Left renal cortex interstitium (tissue), 4 donors: ENCODE data around the gene FARS2. TPM values are rescaled to one million over a fixed set of nuclear protein-coding genes. Genes with fewer than 3 reads are reported as not detected.

Source experiments
- DNase-seq, 4 donors: peaks; one replicate each; pipeline ENCODE4 v3.0.0-alpha.2; 2013; ENCODE audit warnings: low read depth in 4 of 4, low spot score in 2 of 4, missing footprints in 1 of 4
- polyA plus RNA-seq, 4 donors: library from polyadenylated mRNA; unstranded; fragments of 120-200 nt; gene quantifications; one replicate each; pipeline ENCODE4 v1.2.1, GENCODE V29; 2013; ENCODE audit not compliant: insufficient read length in 4 of 4

FARS2 gene
- polyA plus RNA-seq, 4 donors: 20.4 to 23.0 (median 21.8) TPM

DNA sequence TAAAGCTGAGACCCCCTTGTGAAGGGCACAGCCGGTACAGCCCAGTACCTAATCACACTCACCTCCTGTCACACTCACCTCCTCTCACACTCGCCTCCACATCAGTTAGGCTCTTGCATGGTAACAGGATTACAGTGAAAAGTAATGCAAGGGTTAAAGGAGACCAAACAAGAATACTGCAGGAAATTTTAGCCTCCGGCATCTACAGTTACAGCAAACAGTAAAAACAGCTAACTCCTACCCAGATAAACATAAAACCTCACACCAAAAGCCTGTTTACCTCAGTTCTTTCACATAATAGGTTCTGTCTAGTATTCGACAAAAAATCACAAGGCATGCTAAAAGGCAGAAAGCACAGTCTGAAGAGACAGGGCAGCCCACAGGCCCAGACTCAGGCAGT, 55.6 kb downstream of the FARS2 start:
- DNase-seq: no peak

DNA sequence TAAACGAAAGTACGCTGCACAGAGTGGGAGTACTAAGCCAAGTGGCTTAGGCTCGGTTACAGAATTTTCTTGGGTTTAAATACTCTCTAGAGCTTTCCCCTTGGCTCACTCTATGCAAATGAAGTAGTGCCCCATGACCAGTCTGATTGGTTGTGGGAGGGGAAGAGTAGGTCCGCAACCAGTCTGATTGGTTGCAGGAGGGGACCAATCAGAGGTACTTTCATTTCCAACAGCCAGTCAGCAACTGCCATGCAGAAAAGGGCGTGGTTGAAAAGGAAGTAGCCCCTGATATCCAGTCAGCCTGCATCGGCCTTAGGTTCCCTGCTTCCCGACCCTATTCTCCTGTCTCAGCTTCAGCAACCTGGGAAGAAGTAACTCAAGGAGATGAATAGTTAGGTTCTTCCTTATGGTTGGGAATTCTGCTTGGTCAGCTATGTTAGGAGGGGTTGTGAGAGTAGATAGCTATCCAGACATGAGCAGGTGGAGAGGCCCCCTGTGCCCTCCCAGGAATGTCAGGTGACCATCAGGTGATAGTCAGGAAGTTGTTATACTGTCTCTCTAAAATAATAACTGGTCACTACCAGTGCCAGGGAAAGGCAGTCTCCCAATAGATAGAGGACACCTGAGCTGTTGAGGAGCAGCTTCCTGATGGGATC, 57.4 kb downstream of the FARS2 start:
- no peak for DNase-seq

DNA sequence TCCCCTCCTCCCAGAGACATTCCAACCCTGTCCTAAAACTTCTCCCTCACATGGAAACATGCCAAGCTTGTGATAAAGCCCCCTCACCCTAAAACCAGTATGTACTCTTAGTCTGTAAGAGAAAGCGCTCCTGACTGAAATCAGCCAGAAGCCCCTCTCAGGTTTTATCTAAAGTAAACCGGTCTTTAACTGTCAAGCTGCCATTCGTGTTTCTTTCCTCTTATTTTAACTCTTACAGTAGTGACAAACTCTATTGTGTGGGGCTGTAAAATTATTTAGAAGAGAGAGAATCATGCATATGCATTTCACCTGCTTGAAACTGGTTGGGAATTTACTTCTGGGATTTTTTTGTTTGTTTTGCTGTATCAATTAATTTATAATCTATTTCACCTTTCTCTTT, 62.7 kb downstream of the FARS2 start:
- no peak for DNase-seq

DNA sequence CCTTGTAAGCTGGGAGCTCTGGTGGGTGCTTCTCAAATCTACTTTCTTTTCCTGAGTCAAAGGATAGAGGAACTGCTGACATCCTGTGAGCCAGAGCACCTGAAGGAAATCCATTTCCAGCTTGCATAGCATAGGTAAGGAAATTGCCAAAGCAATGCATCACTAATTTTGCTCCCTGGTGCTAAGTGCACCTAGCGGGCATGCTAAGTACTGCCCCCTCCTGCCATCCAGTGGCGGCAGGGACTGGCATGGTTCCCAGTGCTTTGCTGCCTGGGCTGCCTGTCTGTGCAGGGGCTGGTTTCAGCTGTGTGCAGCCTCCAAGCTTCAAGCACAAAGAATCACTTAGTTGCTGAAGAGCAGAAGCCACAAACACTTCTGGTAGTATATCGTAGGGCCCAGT, 63.9 kb downstream of the FARS2 start:
- DNase-seq: no peak

DNA sequence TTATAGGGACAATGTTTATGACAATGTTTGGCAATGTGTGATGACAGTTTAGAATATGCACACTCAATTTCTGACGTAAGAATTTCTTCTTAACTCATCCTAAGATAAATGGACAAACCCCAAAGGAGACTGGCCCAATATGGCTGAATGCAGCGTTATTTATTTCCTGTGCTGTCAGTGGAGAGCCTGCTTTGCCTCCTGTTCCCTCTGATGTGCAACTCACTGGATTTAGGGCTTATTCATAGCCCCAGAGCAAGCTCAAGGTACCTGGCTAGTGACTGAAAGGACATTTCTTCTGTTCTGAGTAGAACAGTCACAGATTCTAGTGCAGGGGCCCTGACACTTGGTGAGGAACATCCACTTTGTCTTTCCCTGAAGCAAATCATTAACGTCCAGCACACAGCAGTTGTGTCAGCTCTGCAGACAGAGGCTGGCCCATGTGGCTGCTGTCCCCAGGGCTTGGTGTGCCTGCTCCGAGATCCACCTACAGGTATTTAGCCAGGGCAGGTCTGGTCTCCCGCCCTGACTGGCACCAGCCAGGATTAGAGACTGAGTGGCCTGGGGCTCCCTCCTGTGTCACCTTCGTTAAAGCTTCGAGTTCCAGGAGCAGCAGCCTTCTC, 64.8 kb downstream of the FARS2 start:
- no peak for DNase-seq

DNA sequence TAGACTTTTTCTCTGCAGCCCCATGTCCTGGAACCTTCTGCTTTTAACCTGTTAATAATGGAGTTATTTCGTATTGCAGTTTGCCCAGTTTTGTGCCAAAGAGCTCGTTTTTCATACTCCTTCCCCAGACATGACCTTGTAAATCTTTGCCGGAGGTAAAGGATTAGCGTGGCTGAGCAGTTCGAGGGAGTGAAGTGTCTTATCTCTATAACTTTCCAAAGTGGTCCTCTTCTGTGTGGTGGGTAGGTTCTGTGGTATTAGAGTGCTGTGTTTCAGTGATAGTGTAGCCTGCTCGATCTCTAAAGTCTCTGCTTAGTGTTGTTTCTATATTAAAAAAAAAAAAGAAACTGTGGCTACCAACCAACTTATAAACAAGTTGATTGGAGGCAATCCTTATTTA, 67.5 kb downstream of the FARS2 start:
- no peak for DNase-seq

DNA sequence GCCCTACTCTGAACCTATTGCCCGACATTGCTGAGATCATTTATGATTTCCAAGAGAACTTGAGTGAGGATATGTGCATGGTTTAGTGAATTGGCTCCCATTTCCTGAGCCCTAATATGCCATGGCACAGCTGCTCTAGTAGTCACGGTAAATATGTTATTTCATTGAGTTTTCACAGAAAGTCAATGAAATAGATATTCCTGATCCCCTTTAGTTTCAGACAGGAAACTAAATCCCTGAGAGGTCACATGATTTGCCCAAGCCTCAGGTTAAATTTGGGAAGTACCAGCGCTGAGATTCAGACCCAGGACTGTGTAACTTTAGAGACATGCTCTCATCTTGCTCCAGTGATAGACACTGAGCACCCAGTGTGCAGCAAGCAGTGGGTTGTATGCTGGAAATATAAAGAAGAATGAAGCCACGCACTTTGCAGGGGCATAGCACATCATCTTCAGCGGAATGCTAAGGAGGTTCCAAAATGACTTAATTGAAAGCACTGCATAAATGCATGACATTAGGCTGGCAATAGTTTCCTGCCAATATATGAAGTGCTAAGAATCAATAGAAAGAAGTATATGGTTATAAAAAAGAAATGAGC, 70.6 kb downstream of the FARS2 start:
- no peak for DNase-seq

DNA sequence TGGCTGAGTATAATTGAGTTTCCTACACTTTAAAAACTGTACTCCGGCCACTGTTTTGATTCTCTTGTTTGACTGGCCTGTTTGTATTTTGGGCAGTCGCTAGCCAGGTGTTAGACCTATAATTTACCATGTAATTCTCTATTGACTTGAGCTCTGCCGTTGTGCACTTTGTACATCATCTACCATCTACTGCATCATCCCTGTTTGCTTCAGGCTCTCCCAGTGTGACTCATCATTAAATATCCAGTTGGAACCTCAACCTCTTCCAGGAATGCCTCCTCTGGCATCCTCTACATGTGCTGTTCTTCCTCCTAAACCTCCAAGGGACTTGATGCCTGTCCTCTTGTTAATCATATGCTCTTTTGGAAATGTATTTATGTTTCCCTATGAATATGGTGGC, 72.3 kb downstream of the FARS2 start:
- DNase-seq: no peak

DNA sequence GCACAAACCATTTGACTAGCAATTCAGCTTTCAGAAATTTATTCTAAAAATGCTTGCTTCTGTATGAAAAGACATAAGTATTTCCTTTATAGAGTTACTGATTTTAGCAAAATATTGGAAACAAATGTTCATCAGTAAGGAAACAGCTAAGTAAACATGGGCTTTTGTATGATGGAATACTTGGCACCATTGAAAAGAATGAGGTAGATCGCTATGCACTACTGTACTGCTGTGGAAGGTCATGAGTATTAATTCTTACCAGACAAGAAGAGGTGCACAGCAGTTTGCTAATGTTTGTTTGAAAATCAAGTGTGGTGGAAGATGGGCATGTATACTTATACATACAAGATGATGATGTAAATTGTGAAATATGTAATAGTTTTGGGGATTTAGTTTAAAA, 73.0 kb downstream of the FARS2 start:
- no peak for DNase-seq

DNA sequence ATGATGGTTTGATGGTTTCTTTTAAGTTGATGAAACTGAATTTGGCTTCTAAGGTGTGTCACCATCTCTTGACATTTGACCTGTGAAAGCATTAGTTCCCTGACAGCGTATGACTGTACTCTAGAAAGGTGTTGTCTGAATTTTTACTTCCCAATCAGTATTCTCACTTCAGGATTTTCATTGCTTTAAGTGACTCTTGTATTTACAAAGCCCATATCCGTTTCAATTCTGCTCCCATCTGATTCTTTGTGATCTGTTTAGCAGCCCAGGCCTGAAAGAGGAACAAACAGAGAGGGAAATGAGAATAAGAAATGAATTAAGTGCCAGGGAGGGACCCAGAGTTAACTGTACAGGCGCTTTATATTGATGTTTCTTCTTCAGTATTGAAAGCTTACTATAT, 73.7 kb downstream of the FARS2 start:
- no peak for DNase-seq

DNA sequence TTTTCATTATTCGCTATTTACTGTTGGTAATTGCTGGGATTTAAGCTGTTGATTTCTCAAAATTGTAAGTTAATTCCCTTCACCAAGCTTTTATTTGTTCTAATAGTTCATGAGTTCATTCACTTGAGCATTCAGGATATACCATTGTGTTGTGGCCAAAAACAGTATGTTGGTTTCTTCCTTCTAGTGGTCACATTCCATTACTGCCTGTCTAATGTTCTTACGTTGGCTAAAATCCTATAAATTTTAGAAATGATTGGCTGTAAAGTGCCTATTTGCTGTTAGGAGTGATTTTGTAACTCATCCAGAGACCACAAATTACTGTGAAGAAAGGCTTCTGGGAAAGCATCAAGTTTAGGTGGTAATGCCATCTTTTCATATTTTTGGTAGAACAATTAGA, 76.3 kb downstream of the FARS2 start:
- DNase-seq: no peak

DNA sequence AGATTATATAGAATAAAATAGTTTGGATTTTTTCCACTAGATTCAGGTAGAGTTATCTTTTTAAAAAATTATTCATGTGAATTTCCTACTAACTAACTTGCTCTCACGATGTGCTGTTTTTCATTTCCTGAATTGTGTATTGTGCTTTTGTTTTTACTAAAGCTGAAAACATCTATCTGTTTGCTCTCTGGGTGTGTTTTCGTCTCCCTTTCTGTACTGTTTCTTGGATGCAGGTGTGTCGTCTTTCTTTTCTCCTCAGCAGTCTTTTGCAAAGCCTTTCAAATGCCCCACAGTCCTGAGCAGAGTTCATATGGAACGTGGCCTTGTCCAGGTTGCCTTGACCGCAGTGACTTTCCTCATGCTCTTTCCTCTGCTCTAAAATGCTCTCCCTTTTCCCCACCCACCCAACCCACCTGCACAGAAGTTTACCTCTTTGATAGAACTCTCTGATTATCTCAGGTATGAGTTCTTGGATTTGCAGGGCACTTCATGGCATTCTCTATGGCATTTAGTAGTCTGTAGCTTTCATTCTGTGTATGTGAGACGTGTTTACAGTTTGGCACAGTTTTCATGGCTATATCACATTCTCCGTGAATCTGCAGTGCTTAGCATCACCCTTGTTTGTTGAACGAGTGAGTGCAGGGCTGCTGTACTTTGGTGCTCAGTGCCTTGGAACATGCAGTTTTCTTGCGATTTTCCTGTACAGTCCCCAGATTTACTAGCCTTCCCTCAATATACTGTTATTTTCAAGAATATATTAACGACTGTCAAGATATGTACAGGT, 77.1 kb downstream of the FARS2 start:
- no peak for DNase-seq

DNA sequence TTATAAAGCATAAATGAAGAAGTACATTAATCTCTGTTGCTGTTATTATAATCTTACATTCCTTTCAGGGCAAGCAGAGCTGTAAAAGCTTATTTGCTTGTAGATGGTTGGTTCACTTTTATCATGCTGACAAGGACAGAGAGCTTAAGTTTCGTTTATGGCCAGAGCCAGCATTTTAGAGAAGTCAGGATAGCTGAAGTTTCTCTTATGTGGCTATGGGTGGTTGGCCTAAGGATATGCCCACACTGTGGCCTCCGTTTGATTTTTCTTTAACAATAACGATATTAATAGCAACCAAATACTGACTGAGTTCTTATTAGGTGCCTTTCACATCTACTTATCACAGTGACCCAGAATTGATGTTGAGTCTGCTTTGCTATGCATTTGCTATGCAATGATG, 78.5 kb downstream of the FARS2 start:
- no peak for DNase-seq

DNA sequence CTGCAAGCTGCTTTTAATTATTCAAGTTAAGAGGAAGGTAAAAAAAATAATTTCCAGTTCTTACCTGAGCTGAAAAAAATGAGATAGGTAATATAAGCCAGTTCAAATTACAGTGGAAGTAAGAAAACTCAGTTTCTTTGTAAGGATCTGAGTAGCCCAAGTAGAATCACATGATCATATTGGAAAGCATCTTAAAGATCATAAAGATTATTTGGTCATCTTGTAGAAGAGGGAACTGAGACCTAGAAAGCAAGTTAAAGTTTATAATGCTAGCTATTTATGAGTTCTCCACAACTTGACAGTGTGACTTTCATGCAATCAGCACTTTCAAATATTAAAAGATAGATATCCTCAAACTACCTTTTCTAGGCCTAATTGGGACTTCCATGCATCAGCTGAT, 80.5 kb downstream of the FARS2 start:
- no peak for DNase-seq

DNA sequence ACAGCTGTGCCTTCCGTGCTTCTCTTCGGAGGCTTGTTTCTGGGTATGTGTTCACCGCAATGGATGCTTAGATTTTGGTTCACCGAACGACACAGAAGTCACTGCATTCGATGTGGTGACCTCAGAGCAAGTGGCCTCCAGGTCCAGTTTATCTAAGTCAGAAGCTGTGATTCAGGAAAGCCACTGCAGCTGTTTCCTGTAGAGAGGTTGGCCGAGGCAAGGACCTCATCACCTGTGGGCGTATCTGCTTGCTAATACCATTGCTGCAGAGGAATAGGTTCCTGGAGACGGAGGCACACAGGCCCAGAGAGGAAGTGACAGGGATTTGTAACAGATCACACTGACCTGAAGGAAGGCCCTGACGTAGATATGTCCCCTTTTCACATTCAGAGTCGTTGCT, 82.7 kb downstream of the FARS2 start:
- DNase-seq: no peak

DNA sequence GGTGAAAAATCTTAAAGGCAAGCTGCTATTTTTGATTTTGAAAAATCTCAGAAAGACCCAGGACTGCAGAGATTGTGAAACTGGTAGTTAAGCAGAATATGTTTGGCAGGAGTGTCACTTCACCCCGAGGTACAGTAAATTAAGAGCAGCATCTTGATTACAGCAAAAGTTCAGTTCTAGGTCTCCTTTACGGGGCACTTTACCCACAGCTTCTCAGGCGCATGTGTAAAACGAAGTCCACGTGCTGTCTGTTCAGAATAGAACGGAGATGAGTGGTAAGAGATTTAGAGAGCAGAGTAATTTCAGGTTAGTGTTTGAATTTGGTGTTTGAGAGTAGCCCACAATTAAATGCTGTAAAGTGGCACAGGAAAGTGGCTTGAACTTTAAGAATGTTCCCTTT, 84.0 kb downstream of the FARS2 start:
- no peak for DNase-seq

DNA sequence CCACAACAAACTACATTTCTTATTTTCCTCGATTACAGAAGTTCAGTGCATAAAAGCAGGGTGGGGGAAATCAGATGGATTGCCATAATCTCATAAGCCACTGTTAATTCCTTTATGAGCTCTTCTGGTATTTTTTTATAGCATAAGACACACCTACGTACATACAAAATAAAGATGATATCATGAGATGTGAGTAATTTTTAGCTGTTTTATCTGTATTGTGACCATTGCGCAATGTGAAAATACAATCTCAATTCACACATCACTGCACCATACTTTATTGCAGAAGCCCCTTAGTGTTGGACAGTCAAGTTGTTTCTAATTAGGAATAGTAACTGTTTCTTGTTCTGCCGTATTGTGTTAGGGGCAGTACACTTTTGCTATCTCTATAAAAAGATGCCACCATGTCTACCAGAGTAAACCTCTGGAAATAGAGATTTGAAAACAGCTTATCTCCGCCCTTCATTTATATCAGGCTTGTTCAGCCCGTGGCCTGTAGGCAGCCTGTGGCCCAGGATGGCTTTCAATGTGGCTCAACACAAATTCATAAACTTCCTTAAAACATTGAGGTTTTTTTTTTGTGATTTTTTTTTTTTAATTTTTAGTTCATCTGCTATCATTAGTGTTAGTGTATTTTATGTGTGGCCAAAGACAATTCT, 90.4 kb downstream of the FARS2 start:
- DNase-seq: no peak

DNA sequence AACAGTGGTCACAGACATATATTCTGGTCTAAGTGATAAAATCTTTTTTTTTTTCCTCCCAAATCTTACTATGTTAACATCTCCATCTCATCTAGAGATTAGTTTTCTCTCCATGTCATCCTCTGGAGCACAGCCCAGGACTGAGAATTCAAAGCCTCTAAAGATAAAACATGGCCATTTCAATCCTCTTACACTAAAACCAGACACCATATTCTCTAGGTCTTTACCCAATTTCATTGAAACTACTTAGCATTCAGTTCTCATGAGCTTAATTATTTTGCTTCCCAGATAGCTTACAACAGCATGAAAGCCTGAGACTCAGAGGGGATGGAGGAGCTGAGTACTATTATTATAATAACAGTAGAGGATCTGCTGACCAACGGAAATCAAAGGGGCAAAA, 92.7 kb downstream of the FARS2 start:
- no peak for DNase-seq

DNA sequence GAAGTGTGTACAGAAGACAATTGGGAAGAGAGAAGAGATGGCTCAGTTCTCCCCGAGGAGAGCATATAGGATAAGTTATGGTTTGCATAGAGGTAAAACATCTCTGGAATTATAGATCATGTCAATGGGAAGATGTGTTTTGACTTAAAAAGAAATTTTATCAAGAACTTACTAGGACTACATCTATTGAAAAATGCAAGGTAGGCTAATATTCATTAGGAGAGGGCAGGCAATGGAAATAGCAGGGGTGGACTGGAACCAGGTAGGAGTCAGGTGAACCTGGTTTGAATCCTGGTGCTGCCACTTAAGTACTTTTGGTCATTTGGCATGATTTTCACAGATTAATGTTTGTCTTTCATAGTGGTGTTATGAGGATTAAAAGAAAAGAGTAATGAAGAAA, 96.2 kb downstream of the FARS2 start:
- DNase-seq: no peak

DNA sequence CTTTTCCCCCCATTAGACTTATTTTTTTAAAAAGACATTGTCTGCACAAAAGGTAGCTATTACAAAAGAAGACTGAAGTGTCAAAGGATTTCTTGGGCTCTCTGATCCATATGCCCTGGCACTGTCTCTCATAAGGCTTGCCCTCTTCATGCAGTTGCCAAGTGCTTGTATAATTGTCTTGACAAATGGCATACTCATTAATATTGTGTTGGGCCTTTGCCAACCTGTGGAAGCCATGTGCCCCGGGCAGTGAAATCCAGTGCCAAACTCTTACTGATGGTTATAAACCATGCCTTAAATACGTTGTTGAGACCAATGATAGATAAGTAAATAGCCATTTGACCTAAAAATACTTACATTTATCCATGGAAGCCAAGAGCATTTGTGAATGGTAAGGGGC, 98.1 kb downstream of the FARS2 start:
- no peak for DNase-seq

DNA sequence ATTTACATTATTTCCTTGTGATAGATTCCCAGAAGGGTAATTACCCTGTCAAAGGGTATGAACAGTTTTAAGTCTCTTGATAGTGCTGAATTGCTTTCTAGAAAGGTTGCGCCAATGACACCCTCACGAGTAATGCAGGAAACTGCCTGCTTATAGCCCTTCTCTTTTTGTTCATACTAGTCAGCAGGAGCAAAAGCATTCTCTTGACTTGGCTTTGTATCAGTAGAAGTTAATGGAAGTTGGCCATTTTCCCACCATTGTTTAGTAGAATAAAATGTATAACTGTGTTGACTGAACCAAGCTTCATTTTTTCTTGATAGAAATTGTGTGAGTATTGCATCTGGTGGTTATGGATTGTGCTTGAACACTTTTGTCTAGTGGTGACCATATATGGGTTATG, 100.1 kb downstream of the FARS2 start:
- DNase-seq: no peak
